HG03460 (cell line): ENCODE data around the gene CUL9.

ENCODE experiments used
- ATAC-seq: cut with Tn5 transposase; IDR thresholded peaks from one replicate; pipeline ENCODE4 v1.9.1; 2021; ENCODE audit not compliant: unreplicated experiment

CUL9 gene

GRCh38 chr6:43226192-43226851 is 44.3 kb downstream of the CUL9 start:
- no peak for ATAC-seq

- ATAC-seq = peak; percentile 66
Observed at GRCh38 chr6:43228951-43229802, 47.2 kb downstream of the CUL9 start, which contains the start of gene DNPH1. Gene DNPH1, minus strand, starts transcription at chr6:43229481. Its CDS starts 25 bp downstream, at chr6:43229456.

- ATAC-seq = no peak
Observed at GRCh38 chr6:43229803-43230620, 48.0 kb downstream of the CUL9 start.

- no peak for ATAC-seq
Observed at GRCh38 chr6:43231053-43231452, 49.1 kb downstream of the CUL9 start.

GRCh38 chr6:43231735-43232450 is 49.9 kb downstream of the CUL9 start:
- no peak for ATAC-seq

- no peak for ATAC-seq
Observed at GRCh38 chr6:43235841-43236240, 53.8 kb downstream of the CUL9 start.

GRCh38 chr6:43239054-43239453 is 57.1 kb downstream of the CUL9 start:
- no peak for ATAC-seq

- no peak for ATAC-seq
Observed at GRCh38 chr6:43240950-43241349, 59.0 kb downstream of the CUL9 start.

- no peak for ATAC-seq
Observed at GRCh38 chr6:43241446-43241845, 59.5 kb downstream of the CUL9 start.

GRCh38 chr6:43242908-43243663 is 61.1 kb downstream of the CUL9 start, which contains the start of gene TTBK1:
Gene TTBK1, plus strand, starts transcription at chr6:43243481. Its CDS starts 3,180 bp downstream, at chr6:43246661.
- ATAC-seq = no peak

- ATAC-seq = no peak
Observed at GRCh38 chr6:43243664-43244321, 61.8 kb downstream of the CUL9 start.

- ATAC-seq = peak; percentile 30
Observed at GRCh38 chr6:43246301-43247113, 64.5 kb downstream of the CUL9 start.

- peak; percentile 88 for ATAC-seq
Observed at GRCh38 chr6:43247114-43247999, 65.4 kb downstream of the CUL9 start.

- no peak for ATAC-seq
Observed at GRCh38 chr6:43248101-43248500, 66.1 kb downstream of the CUL9 start.

GRCh38 chr6:43248791-43249190 is 66.8 kb downstream of the CUL9 start:
- ATAC-seq = no peak

- ATAC-seq = no peak
Observed at GRCh38 chr6:43250992-43251373, 69.0 kb downstream of the CUL9 start.

- no peak for ATAC-seq
Observed at GRCh38 chr6:43253401-43253800, 71.4 kb downstream of the CUL9 start.
